Keratinocyte (primary cell): ENCODE results near the gene TRIM8. TPM values are rescaled to one million over a fixed set of nuclear protein-coding genes. Genes with fewer than 3 reads are reported as not detected.

Source experiments
- DNase-seq: peaks from one replicate; pipeline ENCODE4 v3.0.0-alpha.2; 2011; ENCODE audit warnings: low read depth, missing footprints, low spot score
- FAIRE-seq: peaks from 2 replicates; lab custom pipeline; 2011; peaks lifted over from hg19 to GRCh38; lab: Jason Lieb, UNC
- H2AFZ ChIP-seq: 2 replicates; pipeline ENCODE4 v1.6.0; 2012; ENCODE audit warnings: low read length, control low read depth, inconsistent platforms; ENCODE audit not compliant: control insufficient read depth
- H3K27ac ChIP-seq: 2 replicates; pipeline ENCODE4 v1.5.1; 2011; ENCODE audit warnings: low read length; ENCODE audit not compliant: control insufficient read depth, insufficient read depth
- H3K27me3 ChIP-seq: 3 replicates; pipeline ENCODE4 v1.6.0; 2011; ENCODE audit warnings: low read length; ENCODE audit not compliant: control insufficient read depth, insufficient read depth; ENCODE audit errors: extremely low read depth
- H3K36me3 ChIP-seq, 2 experiments: 2 replicates in 1 of 2; 3 replicates in 1 of 2; pipeline ENCODE4 v1.5.1; 2011; ENCODE audit warnings: low read length in 2 of 2, mild to moderate bottlenecking in 1 of 2; ENCODE audit not compliant: control insufficient read depth in 2 of 2, insufficient read depth in 2 of 2; ENCODE audit errors: extremely low read depth in 1 of 2
- H3K4me1 ChIP-seq: 3 replicates; pipeline ENCODE4 v1.5.1; 2011; ENCODE audit warnings: low read length; ENCODE audit not compliant: control insufficient read depth, insufficient read depth; ENCODE audit errors: extremely low read depth
- H3K4me2 ChIP-seq: 3 replicates; pipeline ENCODE4 v1.6.0; 2011; ENCODE audit warnings: low read depth, low read length; ENCODE audit not compliant: control insufficient read depth, insufficient read depth; ENCODE audit errors: extremely low read depth
- H3K4me3 ChIP-seq, 3 experiments: fragments of 200-600 bp in 1 of 3; sonication (generic) in 1 of 3; 2 replicates in 2 of 3; 3 replicates in 1 of 3; pipeline ENCODE4 v1.5.1; 2011 to 2016; ENCODE audit warnings: low read length in 3 of 3, mild to moderate bottlenecking in 3 of 3, control low read depth in 2 of 3, inconsistent platforms in 1 of 3, low read depth in 1 of 3, mixed read lengths in 1 of 3, mixed run types in 1 of 3, moderate library complexity in 1 of 3; ENCODE audit not compliant: control insufficient read depth in 2 of 3, insufficient read depth in 2 of 3; ENCODE audit errors: extremely low read depth in 1 of 3
- H3K79me2 ChIP-seq: 2 replicates; pipeline ENCODE4 v1.6.0; 2012; ENCODE audit warnings: low read length; ENCODE audit not compliant: control insufficient read depth, insufficient read depth
- H3K9ac ChIP-seq: 3 replicates; pipeline ENCODE4 v1.6.0; 2011; ENCODE audit warnings: low read length; ENCODE audit not compliant: control insufficient read depth, insufficient read depth; ENCODE audit errors: extremely low read depth
- H3K9me1 ChIP-seq: 3 replicates; pipeline ENCODE4 v1.6.0; 2011; ENCODE audit warnings: low read length; ENCODE audit not compliant: control insufficient read depth, insufficient read depth; ENCODE audit errors: extremely low read depth
- H3K9me3 ChIP-seq: 2 replicates; pipeline ENCODE4 v1.5.1; 2012; ENCODE audit warnings: low read depth, low read length; ENCODE audit not compliant: control insufficient read depth
- H4K20me1 ChIP-seq: 3 replicates; pipeline ENCODE4 v1.6.0; 2011; ENCODE audit warnings: low read length; ENCODE audit not compliant: control insufficient read depth, insufficient read depth; ENCODE audit errors: extremely low read depth
- CTCF ChIP-seq, 3 experiments: IDR thresholded peaks in 1 of 3; conservative IDR thresholded peaks in 1 of 3; optimal IDR thresholded peaks in 1 of 3; 2 replicates in 2 of 3; 3 replicates in 1 of 3; pipeline versions ENCODE3 to v1.5.1; 2011; ENCODE audit warnings: low read length in 3 of 3, mild to moderate bottlenecking in 3 of 3, moderate library complexity in 2 of 3, control low read depth in 1 of 3, inconsistent platforms in 1 of 3; ENCODE audit not compliant: insufficient read depth in 2 of 3; ENCODE audit errors: extremely low read depth in 1 of 3
- EZH2 ChIP-seq: IDR thresholded peaks from one replicate; pipeline ENCODE4 v1.6.1; 2012; ENCODE audit warnings: inconsistent platforms, mild to moderate bottlenecking, low read length, moderate library complexity
- dilution Hi-C: fragments of 300-500 bp; cut with MboI; formaldehyde crosslinking; loops from one replicate; pipeline ENCODE4 v1.7.0; 2020; ENCODE audit warnings: low sequenced_read_pairs; ENCODE audit not compliant: extremely low pct_ligation_motif_present
- polyA plus RNA-seq, 5 experiments: library from polyadenylated mRNA; depleted of rRNA in 3 of 5; stranded (reverse) in 3 of 5; stranded (forward) in 1 of 5; unstranded in 1 of 5; fragments of >200 nt; gene quantifications; 1 replicate in 1 of 5; 2 replicates in 3 of 5; 3 replicates in 1 of 5; pipeline versions ENCODE4 v1.2.1 to v1.2.3, GENCODE V29; 2011 to 2012; ENCODE audit warnings: missing spikeins in 2 of 5, low read depth in 1 of 5, low replicate concordance in 1 of 5

TRIM8 gene
- polyA plus RNA-seq, 1 donor (not counting 4 experiments of a cell fraction or from before 2014, with no cell fraction given): 24.8 TPM

- Histone ChIP-seq H3K9ac (no peak overlapping the region), H3K9me1 (no peaks in the 10 kb centered on the region), H3K4me1 (peaks cover 23% of the 10 kb centered on the region), H3K27ac (no peak overlapping the region), H3K4me2 (no peak overlapping the region), H3K79me2 (no peaks in the 10 kb centered on the region), H2AFZ (no peak overlapping the region), H3K4me3 (no peak overlapping the region), H3K9me3 (no peaks in the 10 kb centered on the region), H3K27me3 (no peaks in the 10 kb centered on the region), H4K20me1 (no peaks in the 10 kb centered on the region), H3K36me3 (peaks cover 0 to 3% of the 10 kb centered on the region in 2 experiments)
- FAIRE-seq (no peak), DNase-seq (no peak)
- dilution Hi-C loops: no loop called here
- TF ChIP-seq EZH2: no peak
- no peak for TF ChIP-seq CTCF (optimal IDR thresholded peaks at IDR 0.05 in 1 of 3, IDR thresholded peaks at IDR 0.05 in 1 of 3, conservative IDR thresholded peaks at IDR 0.05 in 1 of 3; ENCODE audit: extremely low read depth in 1 of 3, insufficient read depth in 2 of 3, low read length in 3 of 3)
Observed at GRCh38 chr10:102677331-102678067, 33.2 kb downstream of the TRIM8 start.

GRCh38 chr10:102678068-102678400, 33.8 kb downstream of the TRIM8 start:
- Histone ChIP-seq H3K4me1 (peaks cover 23% of the 10 kb centered on the region), H3K4me2 (no peak overlapping the region), H3K9me3 (no peaks in the 10 kb centered on the region), H3K4me3 (no peak overlapping the region), H3K9me1 (no peaks in the 10 kb centered on the region), H4K20me1 (no peaks in the 10 kb centered on the region), H3K9ac (no peak overlapping the region), H3K36me3 (peaks cover 0 to 3% of the 10 kb centered on the region in 2 experiments), H3K27me3 (no peaks in the 10 kb centered on the region), H2AFZ (no peak overlapping the region), H3K79me2 (no peaks in the 10 kb centered on the region), H3K27ac (no peak overlapping the region)
- dilution Hi-C loops: no loop called here
- no peak for DNase-seq
- TF ChIP-seq CTCF (optimal IDR thresholded peaks at IDR 0.05 in 1 of 3, IDR thresholded peaks at IDR 0.05 in 1 of 3, conservative IDR thresholded peaks at IDR 0.05 in 1 of 3; ENCODE audit: extremely low read depth in 1 of 3, insufficient read depth in 2 of 3, low read length in 3 of 3) (no peak), EZH2 (no peak)
- no peak for FAIRE-seq
